Measurements from ENCODE around the gene F13A1. TPM values are rescaled to one million over a fixed set of nuclear protein-coding genes. Genes with fewer than 3 reads are reported as not detected.

Gene F13A1
- total and polyA plus RNA-seq, 2 of the 8 experiments (the other 6 are each of a cell fraction or from before 2014, with no cell fraction given), result 0.57 to 1.5 TPM

DNA sequence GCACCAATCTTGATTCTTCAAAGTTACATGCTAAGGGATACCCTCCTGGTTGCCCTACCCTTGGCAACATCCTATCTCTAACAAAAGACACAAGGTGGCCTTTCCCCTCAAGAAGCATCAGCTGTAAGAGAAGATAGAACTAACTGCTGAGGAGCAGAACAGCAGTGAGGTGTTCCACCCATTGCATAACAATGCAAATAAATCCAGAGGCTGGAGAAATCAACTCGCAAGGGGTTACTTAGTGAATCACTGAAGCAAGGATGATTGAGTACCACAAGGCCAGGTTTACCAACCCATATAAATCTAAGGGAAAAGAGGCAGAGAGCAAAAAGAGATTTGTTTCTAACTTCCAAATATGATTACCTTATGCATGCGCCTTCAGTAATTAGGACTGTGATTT, 36.7 kb downstream of the F13A1 start:
- no peak overlapping the region for H2AK5ac ChIP-seq (ENCODE audit: low read depth, low read length)
- H3K27me3 ChIP-seq (replicated peaks in 1 of 4; ENCODE audit: control insufficient read depth in 3 of 4, extremely low read depth in 1 of 4, insufficient read depth in 3 of 4, low read length in 3 of 4), result no peaks in the 10 kb centered on the region
- H2BK5ac ChIP-seq (ENCODE audit: low read depth, low read length), result no peak overlapping the region
- H2BK12ac ChIP-seq (ENCODE audit: low read depth, low read length), result no peak overlapping the region
- no peak for FAIRE-seq
- H4K91ac ChIP-seq (replicated peaks; ENCODE audit: insufficient read length, low read length), result no peak overlapping the region
- no peak overlapping the region for H3K4me3 ChIP-seq (ENCODE audit: extremely low read depth in 1 of 4, insufficient read depth in 2 of 4, low read depth in 3 of 4, low read length in 4 of 4)
- H3K23ac ChIP-seq (ENCODE audit: insufficient read length), result no peak overlapping the region
- no peaks in the 10 kb centered on the region for H3K4me1 ChIP-seq (replicated peaks in 1 of 4; ENCODE audit: control insufficient read depth in 3 of 4, insufficient read depth in 4 of 4, low read length in 3 of 4)
- H2BK20ac ChIP-seq (ENCODE audit: low read length), result no peak overlapping the region
- no peak overlapping the region for H2BK15ac ChIP-seq (ENCODE audit: low read length)
- H2AFZ ChIP-seq (ENCODE audit: low read length), result no peak overlapping the region
- POLR2A ChIA-PET (ENCODE audit: partially characterized antibody), result no interaction called here
- no peak overlapping the region for H3K56ac ChIP-seq (replicated peaks; ENCODE audit: insufficient read length, low read depth, low read length)
- H2BK120ac ChIP-seq (replicated peaks; ENCODE audit: low read depth, low read length), result no peak overlapping the region
- CTCF ChIA-PET (ENCODE audit: partially characterized antibody), result interaction anchor here (0.7 kb wide), 1 partner anchor 32 kb away, joined by 3 read pairs; no protein-coding TSS in a partner anchor
- no peaks in the 10 kb centered on the region for H4K20me1 ChIP-seq (replicated peaks in 1 of 2; ENCODE audit: control insufficient read depth in 1 of 2, insufficient read depth in 2 of 2, low read length in 2 of 2)
- no peaks in the 10 kb centered on the region for H3K23me2 ChIP-seq (ENCODE audit: low read depth, low read length)
- WGBS, 2 experiments (ENCODE audit: extremely low coverage in 1 of 2, insufficient coverage in 1 of 2, insufficient read length in 1 of 2, insufficient replicate concordance in 2 of 2, low coverage in 1 of 2, low lambda C conversion rate in 2 of 2, missing lambda C conversion rate in 1 of 2), result 81% methylated on average over 2 of the region's 2 CpGs; no CpG with 5 or more reads in 1 of the 2 experiments
- no peaks in the 10 kb centered on the region for H3K36me3 ChIP-seq (ENCODE audit: control insufficient read depth in 2 of 4, insufficient read depth in 4 of 4, low read length in 3 of 4)
- H3K14ac ChIP-seq (ENCODE audit: insufficient read length), result no peak overlapping the region
- H3K79me2 ChIP-seq (ENCODE audit: control insufficient read depth in 1 of 2, insufficient read depth in 2 of 2, low read length in 2 of 2), result no peaks in the 10 kb centered on the region
- TF ChIP-seq RBBP5 (IDR thresholded peaks at IDR 0.05; ENCODE audit: borderline replicate concordance, low read depth, low read length) (no peak), SP1 (IDR thresholded peaks at IDR 0.05; ENCODE audit: low read depth, low read length) (no peak)
- TF ChIP-seq, protein P1, sequence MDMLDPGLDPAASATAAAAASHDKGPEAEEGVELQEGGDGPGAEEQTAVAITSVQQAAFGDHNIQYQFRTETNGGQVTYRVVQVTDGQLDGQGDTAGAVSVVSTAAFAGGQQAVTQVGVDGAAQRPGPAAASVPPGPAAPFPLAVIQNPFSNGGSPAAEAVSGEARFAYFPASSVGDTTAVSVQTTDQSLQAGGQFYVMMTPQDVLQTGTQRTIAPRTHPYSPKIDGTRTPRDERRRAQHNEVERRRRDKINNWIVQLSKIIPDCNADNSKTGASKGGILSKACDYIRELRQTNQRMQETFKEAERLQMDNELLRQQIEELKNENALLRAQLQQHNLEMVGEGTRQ (IDR thresholded peaks at IDR 0.05; ENCODE audit: low read length), result no peak
- no peak overlapping the region for H3K9ac ChIP-seq (replicated peaks in 1 of 4; ENCODE audit: extremely low read depth in 1 of 4, low read depth in 3 of 4, low read length in 3 of 4)
- H3K18ac ChIP-seq (ENCODE audit: extremely low read depth, low read length), result no peak overlapping the region
- no peak overlapping the region for H3K27ac ChIP-seq (ENCODE audit: low read depth, low read length)
- no peak overlapping the region for H3K4me2 ChIP-seq (ENCODE audit: insufficient read depth in 1 of 2, low read depth in 2 of 2, low read length in 2 of 2)
- H3K4ac ChIP-seq (replicated peaks; ENCODE audit: insufficient read length, low read depth, low read length), result no peak overlapping the region
- no peaks in the 10 kb centered on the region for H3K79me1 ChIP-seq (ENCODE audit: low read depth, low read length)
- no peak for DNase-seq (ENCODE audit: low read depth in 1 of 2, low spot score in 2 of 2)
- no peaks in the 10 kb centered on the region for H3K9me3 ChIP-seq (ENCODE audit: insufficient read depth in 2 of 2, low read depth in 1 of 2, low read length in 1 of 2)
- H4K5ac ChIP-seq (ENCODE audit: insufficient read length, low read depth, low read length), result no peak overlapping the region
- no peak overlapping the region for H4K8ac ChIP-seq (ENCODE audit: extremely low read depth, insufficient read depth, low read length)

Measured in H1 (cell line).